ENCODE measurements around the gene SRSF12. TPM values are rescaled to one million over a fixed set of nuclear protein-coding genes. Genes with fewer than 3 reads are reported as not detected.
"Not testable (repeated sequence)": the region's sequence is repeated elsewhere in the genome, so short reads cannot be mapped to it uniquely, and the experiment has no call there.

SRSF12 gene
- total RNA-seq, 4 donors from 2014 or later = not detected

DNA sequence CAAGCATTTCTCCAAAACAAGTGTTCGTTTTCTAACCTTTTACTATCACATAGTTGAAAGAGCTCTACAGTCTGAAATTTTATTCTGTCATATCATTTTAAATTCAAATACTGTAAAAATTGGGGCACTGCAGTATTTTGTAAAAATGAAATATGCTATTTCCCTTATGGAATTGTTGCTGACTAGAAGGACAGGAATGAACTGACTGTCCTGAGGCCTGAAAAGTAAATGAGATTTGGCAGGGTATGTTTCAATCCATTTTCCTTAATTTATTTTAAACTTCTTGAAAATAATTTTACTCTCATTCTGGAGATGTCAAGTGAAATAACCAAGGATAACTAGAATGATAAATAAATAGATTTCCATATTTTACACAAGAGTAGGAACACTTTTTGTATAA lies 49.2 kb downstream of the SRSF12 start:
- H3K27ac ChIP-seq = no peak overlapping the region
- H3K4me1 ChIP-seq = no peaks in the 10 kb centered on the region
- H3K9me3 ChIP-seq = no peaks in the 10 kb centered on the region
- no peaks in the 10 kb centered on the region for H3K36me3 ChIP-seq
- no peak for DNase-seq
- H3K4me3 ChIP-seq = no peak overlapping the region
- no peaks in the 10 kb centered on the region for H3K27me3 ChIP-seq
- no peak for TF ChIP-seq POLR2A (IDR thresholded peaks at IDR 0.05)

DNA sequence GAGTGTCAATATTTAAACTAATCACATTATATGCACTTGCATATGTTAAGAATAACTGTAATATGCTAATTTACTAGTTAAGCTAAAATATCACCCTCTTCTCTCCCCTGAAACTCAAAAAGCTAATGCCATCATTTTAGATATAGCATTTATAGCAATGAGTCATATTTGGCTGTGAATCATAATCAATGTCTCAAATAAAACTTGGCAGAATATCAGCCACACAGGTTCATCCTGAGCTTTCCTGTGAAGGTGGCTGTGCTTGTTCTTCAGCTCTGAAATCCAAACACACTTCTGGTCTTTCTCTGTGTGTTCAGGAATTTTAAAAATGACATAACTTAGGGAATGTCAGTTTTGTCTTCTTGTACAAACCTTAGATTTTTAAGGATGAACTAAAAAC lies 50.1 kb downstream of the SRSF12 start:
- Histone ChIP-seq H3K4me1 (no peaks in the 10 kb centered on the region), H3K4me3 (no peak overlapping the region), H3K9me3 (no peaks in the 10 kb centered on the region), H3K27me3 (no peaks in the 10 kb centered on the region), H3K36me3 (no peaks in the 10 kb centered on the region), H3K27ac (no peak overlapping the region)
- no peak for DNase-seq
- TF ChIP-seq, protein P1, sequence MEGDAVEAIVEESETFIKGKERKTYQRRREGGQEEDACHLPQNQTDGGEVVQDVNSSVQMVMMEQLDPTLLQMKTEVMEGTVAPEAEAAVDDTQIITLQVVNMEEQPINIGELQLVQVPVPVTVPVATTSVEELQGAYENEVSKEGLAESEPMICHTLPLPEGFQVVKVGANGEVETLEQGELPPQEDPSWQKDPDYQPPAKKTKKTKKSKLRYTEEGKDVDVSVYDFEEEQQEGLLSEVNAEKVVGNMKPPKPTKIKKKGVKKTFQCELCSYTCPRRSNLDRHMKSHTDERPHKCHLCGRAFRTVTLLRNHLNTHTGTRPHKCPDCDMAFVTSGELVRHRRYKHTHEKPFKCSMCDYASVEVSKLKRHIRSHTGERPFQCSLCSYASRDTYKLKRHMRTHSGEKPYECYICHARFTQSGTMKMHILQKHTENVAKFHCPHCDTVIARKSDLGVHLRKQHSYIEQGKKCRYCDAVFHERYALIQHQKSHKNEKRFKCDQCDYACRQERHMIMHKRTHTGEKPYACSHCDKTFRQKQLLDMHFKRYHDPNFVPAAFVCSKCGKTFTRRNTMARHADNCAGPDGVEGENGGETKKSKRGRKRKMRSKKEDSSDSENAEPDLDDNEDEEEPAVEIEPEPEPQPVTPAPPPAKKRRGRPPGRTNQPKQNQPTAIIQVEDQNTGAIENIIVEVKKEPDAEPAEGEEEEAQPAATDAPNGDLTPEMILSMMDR (IDR thresholded peaks at IDR 0.05) = no peak
- TF ChIP-seq POLR2A (IDR thresholded peaks at IDR 0.05) = no peak

DNA sequence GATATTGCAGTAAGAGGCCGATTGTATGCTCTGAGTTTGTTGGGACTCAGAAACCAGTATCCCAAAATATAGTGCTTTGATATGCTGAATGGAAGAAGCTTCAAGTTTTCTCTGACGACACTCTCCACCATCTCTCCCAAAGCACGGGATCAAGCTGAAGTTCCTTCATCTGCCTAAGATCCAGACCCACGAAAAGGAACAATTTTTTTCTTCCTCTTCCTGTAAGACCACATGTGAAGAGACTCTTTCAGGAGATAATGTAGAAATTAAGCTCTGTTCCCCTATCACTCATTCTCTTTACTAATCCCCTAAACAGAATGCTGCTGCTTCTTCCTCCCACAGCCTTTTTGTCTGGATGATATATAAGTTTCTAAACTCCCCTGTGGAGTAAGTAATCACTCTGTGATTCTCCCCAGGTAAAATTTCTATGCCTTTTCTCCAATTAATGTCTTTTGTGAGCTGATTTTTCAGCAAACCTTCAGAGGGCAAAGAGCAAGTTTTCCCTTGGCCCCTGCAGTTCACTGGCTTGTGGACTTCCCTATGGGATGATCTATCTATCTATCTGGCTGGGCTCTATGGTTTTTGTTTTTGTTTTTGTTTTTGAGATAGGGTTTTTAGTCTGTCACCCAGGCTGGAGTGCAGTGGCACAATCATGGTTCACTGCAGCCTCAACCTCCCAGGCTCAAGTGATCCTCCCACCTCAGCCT lies 50.8 kb downstream of the SRSF12 start:
- no peak for DNase-seq
- Histone ChIP-seq H3K9me3 (no peaks in the 10 kb centered on the region), H3K36me3 (no peaks in the 10 kb centered on the region), H3K27ac (no peak overlapping the region), H3K4me3 (no peak overlapping the region), H3K27me3 (no peaks in the 10 kb centered on the region), H3K4me1 (no peaks in the 10 kb centered on the region)
- no peak for TF ChIP-seq POLR2A (IDR thresholded peaks at IDR 0.05)
- TF ChIP-seq, protein P1 (IDR thresholded peaks at IDR 0.05) = no peak

DNA sequence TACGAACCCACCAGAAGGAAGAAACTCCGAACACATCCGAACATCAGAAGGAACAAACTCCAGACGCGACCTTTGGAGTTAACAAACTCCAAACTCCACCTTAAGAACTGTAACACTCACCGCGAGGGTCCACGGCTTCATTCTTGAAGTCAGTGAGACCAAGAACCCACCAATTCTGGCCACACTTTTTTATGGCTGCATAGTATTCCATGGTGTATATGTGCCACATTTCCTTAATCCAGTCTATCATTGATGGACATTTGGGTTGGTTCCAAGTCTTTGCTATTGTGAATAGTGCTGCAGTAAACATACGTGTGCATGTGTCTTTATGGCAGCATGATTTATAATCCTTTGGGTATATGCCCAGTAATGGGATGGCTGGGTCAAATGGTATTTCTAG lies 51.8 kb downstream of the SRSF12 start:
- not testable (repeated sequence) for H3K4me3 ChIP-seq, H3K27ac ChIP-seq, DNase-seq, H3K27me3 ChIP-seq, H3K4me1 ChIP-seq, H3K36me3 ChIP-seq, H3K9me3 ChIP-seq

GRCh38 chr6:89064931-89065330 lies 52.9 kb downstream of the SRSF12 start:
- not testable (repeated sequence) for DNase-seq, H3K27me3 ChIP-seq, H3K9me3 ChIP-seq, H3K4me1 ChIP-seq, H3K4me3 ChIP-seq, H3K36me3 ChIP-seq, H3K27ac ChIP-seq

DNA sequence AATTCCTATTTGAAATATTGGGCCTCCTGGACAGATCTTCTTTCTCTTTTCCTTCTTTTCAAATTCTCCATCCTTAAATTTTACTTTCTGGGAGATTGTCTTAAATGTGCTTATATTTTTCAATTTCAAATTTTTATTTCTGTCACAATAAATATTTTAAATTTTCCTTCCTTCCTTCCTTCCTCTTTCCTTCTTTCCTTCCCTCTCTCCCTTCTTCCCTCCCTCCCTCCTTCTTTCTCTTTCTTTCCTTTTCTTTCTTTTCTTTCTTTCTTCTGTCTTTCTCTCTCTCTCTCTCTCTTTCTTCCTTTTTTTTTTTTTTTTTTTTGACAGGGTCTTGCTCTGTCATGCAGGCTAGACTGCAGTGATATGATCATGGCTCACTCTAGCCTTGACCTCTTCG lies 54.0 kb downstream of the SRSF12 start:
- no peaks in the 10 kb centered on the region for H3K36me3 ChIP-seq
- no peak for DNase-seq
- no peak overlapping the region for H3K27ac ChIP-seq
- no peak overlapping the region for H3K4me3 ChIP-seq
- H3K9me3 ChIP-seq = no peaks in the 10 kb centered on the region
- no peaks in the 10 kb centered on the region for H3K4me1 ChIP-seq
- H3K27me3 ChIP-seq = no peaks in the 10 kb centered on the region
- TF ChIP-seq POLR2A (IDR thresholded peaks at IDR 0.05) = no peak
- TF ChIP-seq, protein P1 (IDR thresholded peaks at IDR 0.05) = no peak

DNA sequence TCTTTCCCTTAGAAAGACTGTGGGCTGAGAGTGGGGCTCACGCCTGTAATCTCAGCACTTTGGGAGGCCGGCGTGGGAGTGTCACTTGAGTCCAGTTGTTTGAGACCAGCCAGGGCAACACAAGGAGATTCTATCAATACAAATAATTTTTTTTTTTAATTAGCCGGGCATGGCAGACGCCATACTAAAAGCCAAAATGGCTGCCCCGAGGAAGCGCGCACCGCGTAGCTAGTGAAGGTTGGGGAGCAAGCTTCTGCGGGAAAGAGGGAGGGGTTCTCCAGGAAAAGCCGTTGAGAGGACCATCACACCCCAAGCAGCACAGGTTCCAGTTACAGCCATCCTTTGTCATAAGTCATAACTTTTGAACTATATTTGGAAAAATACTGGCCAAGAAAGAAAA lies 58.6 kb downstream of the SRSF12 start:
- no peak for DNase-seq
- Histone ChIP-seq H3K9me3 (no peaks in the 10 kb centered on the region), H3K27ac (no peak overlapping the region), H3K36me3 (no peaks in the 10 kb centered on the region), H3K4me3 (no peak overlapping the region), H3K4me1 (no peaks in the 10 kb centered on the region), H3K27me3 (no peaks in the 10 kb centered on the region)
- TF ChIP-seq, protein P1 (IDR thresholded peaks at IDR 0.05) = no peak
- TF ChIP-seq POLR2A (IDR thresholded peaks at IDR 0.05) = no peak

Data from Peyer's patch (tissue), 4 donors.